Measurements from ENCODE around the gene APLP2. TPM values are rescaled to one million over a fixed set of nuclear protein-coding genes. Genes with fewer than 3 reads are reported as not detected.

The APLP2 gene
- total and polyA plus RNA-seq, 9 of the 15 experiments (the other 6 are each of a cell fraction or from before 2014, with no cell fraction given), result 17.4 to 164 (median 118) TPM

DNA sequence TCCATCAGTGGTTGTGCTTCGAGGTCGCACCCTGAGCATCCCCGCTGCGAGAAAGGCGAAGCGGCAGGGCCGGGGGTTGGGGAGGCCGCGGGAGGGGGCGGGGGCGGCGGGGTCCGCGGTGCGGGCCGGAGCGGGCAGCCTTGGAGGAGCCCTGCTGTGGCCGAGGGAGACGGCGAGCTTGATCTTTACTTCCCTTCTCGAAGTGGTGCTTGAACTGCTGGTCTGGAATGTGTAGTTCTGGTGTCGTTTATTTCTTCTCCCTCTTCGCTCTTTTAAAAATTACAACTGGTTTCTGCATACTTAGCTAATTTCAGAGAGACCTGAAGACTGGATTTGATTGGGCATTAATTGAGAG, 1.1 kb downstream of the APLP2 start (continued):
- TF ChIP-seq, protein P1, sequence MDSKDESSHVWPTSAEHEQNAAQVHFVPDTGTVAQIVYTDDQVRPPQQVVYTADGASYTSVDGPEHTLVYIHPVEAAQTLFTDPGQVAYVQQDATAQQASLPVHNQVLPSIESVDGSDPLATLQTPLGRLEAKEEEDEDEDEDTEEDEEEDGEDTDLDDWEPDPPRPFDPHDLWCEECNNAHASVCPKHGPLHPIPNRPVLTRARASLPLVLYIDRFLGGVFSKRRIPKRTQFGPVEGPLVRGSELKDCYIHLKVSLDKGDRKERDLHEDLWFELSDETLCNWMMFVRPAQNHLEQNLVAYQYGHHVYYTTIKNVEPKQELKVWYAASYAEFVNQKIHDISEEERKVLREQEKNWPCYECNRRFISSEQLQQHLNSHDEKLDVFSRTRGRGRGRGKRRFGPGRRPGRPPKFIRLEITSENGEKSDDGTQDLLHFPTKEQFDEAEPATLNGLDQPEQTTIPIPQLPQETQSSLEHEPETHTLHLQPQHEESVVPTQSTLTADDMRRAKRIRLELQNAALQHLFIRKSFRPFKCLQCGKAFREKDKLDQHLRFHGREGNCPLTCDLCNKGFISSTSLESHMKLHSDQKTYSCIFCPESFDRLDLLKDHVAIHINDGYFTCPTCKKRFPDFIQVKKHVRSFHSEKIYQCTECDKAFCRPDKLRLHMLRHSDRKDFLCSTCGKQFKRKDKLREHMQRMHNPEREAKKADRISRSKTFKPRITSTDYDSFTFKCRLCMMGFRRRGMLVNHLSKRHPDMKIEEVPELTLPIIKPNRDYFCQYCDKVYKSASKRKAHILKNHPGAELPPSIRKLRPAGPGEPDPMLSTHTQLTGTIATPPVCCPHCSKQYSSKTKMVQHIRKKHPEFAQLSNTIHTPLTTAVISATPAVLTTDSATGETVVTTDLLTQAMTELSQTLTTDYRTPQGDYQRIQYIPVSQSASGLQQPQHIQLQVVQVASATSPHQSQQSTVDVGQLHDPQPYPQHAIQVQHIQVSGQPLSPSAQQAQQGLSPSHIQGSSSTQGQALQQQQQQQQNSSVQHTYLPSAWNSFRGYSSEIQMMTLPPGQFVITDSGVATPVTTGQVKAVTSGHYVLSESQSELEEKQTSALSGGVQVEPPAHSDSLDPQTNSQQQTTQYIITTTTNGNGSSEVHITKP (IDR thresholded peaks at IDR 0.05; ENCODE audit: partially characterized antibody), result no peak
- TF ChIP-seq HNRNPK (IDR thresholded peaks at IDR 0.05; ENCODE audit: low read depth, low read length, poor library complexity, severe bottlenecking) (no peak), SIN3A (IDR thresholded peaks at IDR 0.05; ENCODE audit: borderline replicate concordance in 2 of 2, control insufficient read depth in 1 of 2, low read depth in 2 of 2, low read length in 2 of 2) (no peak), CXXC5 (CRISPR knock-in tag; IDR thresholded peaks at IDR 0.05) (no peak), SRSF3 (IDR thresholded peaks at IDR 0.05; ENCODE audit: insufficient read depth, low read length) (no peak), PRPF4 (IDR thresholded peaks at IDR 0.05; ENCODE audit: insufficient read depth, low read depth, low read length, poor library complexity, severe bottlenecking) (no peak), THRA (IDR thresholded peaks at IDR 0.05) (no peak), NELFE (IDR thresholded peaks at IDR 0.05; ENCODE audit: insufficient read depth, insufficient read length) (no peak), C11orf30 (IDR thresholded peaks at IDR 0.05; ENCODE audit: low read depth) (peak; percentile 8; the same call in 1 of the 2 replicates), SMARCA5 (IDR thresholded peaks at IDR 0.05) (no peak), ZNF717 (CRISPR knock-in tag; IDR thresholded peaks at IDR 0.05) (no peak), ZNF316 (IDR thresholded peaks at IDR 0.05) (peak; percentile 67; the same call in 1 of the 2 replicates), E2F6 (IDR thresholded peaks at IDR 0.05; ENCODE audit: borderline replicate concordance in 1 of 2, extremely low read depth in 1 of 2, insufficient read depth in 1 of 2, insufficient read length in 1 of 2, low read depth in 1 of 2, low read length in 1 of 2, poor library complexity in 1 of 2, severe bottlenecking in 1 of 2) (peak in 1 of 2 experiments; percentile 0), ZNF507 (tag; conservative IDR thresholded peaks at IDR 0.05) (no peak), BHLHE40 (IDR thresholded peaks at IDR 0.05; ENCODE audit: low read length) (no peak), NR4A1 (CRISPR knock-in tag; IDR thresholded peaks at IDR 0.05) (no peak), NR4A1 (tag; IDR thresholded peaks at IDR 0.05) (no peak), EP300 (IDR thresholded peaks at IDR 0.05; ENCODE audit: low read length) (no peak)
- TF ChIP-seq, protein P2, sequence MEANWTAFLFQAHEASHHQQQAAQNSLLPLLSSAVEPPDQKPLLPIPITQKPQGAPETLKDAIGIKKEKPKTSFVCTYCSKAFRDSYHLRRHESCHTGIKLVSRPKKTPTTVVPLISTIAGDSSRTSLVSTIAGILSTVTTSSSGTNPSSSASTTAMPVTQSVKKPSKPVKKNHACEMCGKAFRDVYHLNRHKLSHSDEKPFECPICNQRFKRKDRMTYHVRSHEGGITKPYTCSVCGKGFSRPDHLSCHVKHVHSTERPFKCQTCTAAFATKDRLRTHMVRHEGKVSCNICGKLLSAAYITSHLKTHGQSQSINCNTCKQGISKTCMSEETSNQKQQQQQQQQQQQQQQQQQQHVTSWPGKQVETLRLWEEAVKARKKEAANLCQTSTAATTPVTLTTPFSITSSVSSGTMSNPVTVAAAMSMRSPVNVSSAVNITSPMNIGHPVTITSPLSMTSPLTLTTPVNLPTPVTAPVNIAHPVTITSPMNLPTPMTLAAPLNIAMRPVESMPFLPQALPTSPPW (CRISPR knock-in tag; IDR thresholded peaks at IDR 0.05), result peak; percentile 45
- TF ChIP-seq, protein P3, sequence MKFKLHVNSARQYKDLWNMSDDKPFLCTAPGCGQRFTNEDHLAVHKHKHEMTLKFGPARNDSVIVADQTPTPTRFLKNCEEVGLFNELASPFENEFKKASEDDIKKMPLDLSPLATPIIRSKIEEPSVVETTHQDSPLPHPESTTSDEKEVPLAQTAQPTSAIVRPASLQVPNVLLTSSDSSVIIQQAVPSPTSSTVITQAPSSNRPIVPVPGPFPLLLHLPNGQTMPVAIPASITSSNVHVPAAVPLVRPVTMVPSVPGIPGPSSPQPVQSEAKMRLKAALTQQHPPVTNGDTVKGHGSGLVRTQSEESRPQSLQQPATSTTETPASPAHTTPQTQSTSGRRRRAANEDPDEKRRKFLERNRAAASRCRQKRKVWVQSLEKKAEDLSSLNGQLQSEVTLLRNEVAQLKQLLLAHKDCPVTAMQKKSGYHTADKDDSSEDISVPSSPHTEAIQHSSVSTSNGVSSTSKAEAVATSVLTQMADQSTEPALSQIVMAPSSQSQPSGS (CRISPR knock-in tag; IDR thresholded peaks at IDR 0.05), result no peak
